Mucosa of descending colon (tissue), 3 donors: ENCODE data around the gene CCDC9. TPM values are rescaled to one million over a fixed set of nuclear protein-coding genes. Genes with fewer than 3 reads are reported as not detected.

ENCODE experiments used
- ATAC-seq: fragments of 200-7000 bp; cut with Tn5 transposase; one replicate; pipeline ENCODE4 v1.9.1; 2020; ENCODE audit warnings: mild to moderate bottlenecking, moderate library complexity
- DNase-seq, 3 donors: peaks; one replicate each; pipeline ENCODE4 v3.0.0-alpha.2; 2020
- H3K36me3 ChIP-seq: fragments of 200-600 bp; one replicate; pipeline ENCODE4 v1.8.0; 2021; ENCODE audit warnings: low read depth, mild to moderate bottlenecking
- H3K4me1 ChIP-seq: fragments of 200-600 bp; one replicate; pipeline ENCODE4 v1.8.0; 2021; ENCODE audit warnings: low read depth, mild to moderate bottlenecking
- H3K4me3 ChIP-seq: fragments of 200-600 bp; one replicate; pipeline ENCODE4 v1.8.0; 2021; ENCODE audit warnings: mild to moderate bottlenecking
- H3K9me3 ChIP-seq: fragments of 200-600 bp; one replicate; pipeline ENCODE4 v1.8.0; 2021; ENCODE audit warnings: mild to moderate bottlenecking
- CTCF ChIP-seq: fragments of 200-600 bp; IDR thresholded peaks from one replicate; pipeline ENCODE4 v1.8.0; 2022; ENCODE audit warnings: antibody characterized with exemption, mild to moderate bottlenecking
- intact Hi-C, 2 donors: fragments of 100-400 bp; cut with DNase I in 1 of 2; cut with micrococcal nuclease in 1 of 2; formaldehyde crosslinking; loops; one replicate each; pipeline versions ENCODE4 v1.11.0 to v1.11.1; 2022; cut with DNase I, micrococcal nuclease
- total RNA-seq, 3 donors: library from RNA; stranded (reverse); fragmentation: NEBNext Ultra II Directional in 2 of 3; extraction: Animal tissue kit (Norgen Biotek cat#: 25700) in 2 of 3; gene quantifications; one replicate each; pipeline versions ENCODE4 v1.2.1 to v1.2.4, GENCODE V29; 2021 to 2023
- donor health status: DM: no; HTN: no; CAD: no; lungs with moderate emphysema.
- donor health status: DM: no; HTN: no; CAD: no.
- donor health status: DM: no; HTN: yes; CAD: no.

CCDC9 gene
- total RNA-seq, 3 donors from 2014 or later, result 33.3 to 46.9 (median 38.7) TPM

GRCh38 chr19:47231215-47232054, 24.9 kb upstream of the CCDC9 start:
- H3K36me3 ChIP-seq, result no peaks in the 10 kb centered on the region
- peak overlapping the region; percentile 77 for H3K4me3 ChIP-seq
- ATAC-seq (peak; percentile 61), DNase-seq (peak; percentile 95 to 96 (median 96))
- H3K4me1 ChIP-seq, result peaks cover 30% of the 10 kb centered on the region
- H3K9me3 ChIP-seq, result no peaks in the 10 kb centered on the region
- intact Hi-C loops, result no loop called here
- TF ChIP-seq CTCF, result no peak

- H3K36me3 ChIP-seq, result no peaks in the 10 kb centered on the region
- peak overlapping the region; percentile 18 for H3K4me3 ChIP-seq
- no peaks in the 10 kb centered on the region for H3K9me3 ChIP-seq
- ATAC-seq (peak; percentile 50), DNase-seq (peak; percentile 58 to 75 (median 71))
- TF ChIP-seq CTCF, result no peak
- intact Hi-C loops, result no loop called here
- H3K4me1 ChIP-seq, result peaks cover 18% of the 10 kb centered on the region
Measured at GRCh38 chr19:47232422-47233211, 23.7 kb upstream of the CCDC9 start.

- no peak for ATAC-seq
- peaks cover 27% of the 10 kb centered on the region for H3K4me1 ChIP-seq
- H3K9me3 ChIP-seq, result no peaks in the 10 kb centered on the region
- TF ChIP-seq CTCF, result no peak
- H3K36me3 ChIP-seq, result no peaks in the 10 kb centered on the region
- DNase-seq, result no peak
- intact Hi-C loops, result no loop called here
- H3K4me3 ChIP-seq, result no peak overlapping the region
Measured at GRCh38 chr19:47236072-47236675, 20.2 kb upstream of the CCDC9 start.

GRCh38 chr19:47239152-47239551, 17.2 kb upstream of the CCDC9 start:
- ATAC-seq, result no peak
- H3K4me1 ChIP-seq, result peaks cover 30% of the 10 kb centered on the region
- H3K9me3 ChIP-seq, result no peaks in the 10 kb centered on the region
- H3K36me3 ChIP-seq, result no peaks in the 10 kb centered on the region
- TF ChIP-seq CTCF, result no peak
- intact Hi-C loops, result no loop called here
- DNase-seq, result no peak
- H3K4me3 ChIP-seq, result no peak overlapping the region

- Histone ChIP-seq H3K4me3 (no peak overlapping the region), H3K9me3 (no peaks in the 10 kb centered on the region), H3K4me1 (peaks cover 34% of the 10 kb centered on the region), H3K36me3 (no peaks in the 10 kb centered on the region)
- DNase-seq (peak; percentile 26 to 66 (median 65)), ATAC-seq (no peak)
- TF ChIP-seq CTCF, result no peak
- intact Hi-C loops, result no loop called here
Measured at GRCh38 chr19:47239610-47240296, 16.6 kb upstream of the CCDC9 start.
